Body of pancreas (tissue), 4 donors: ENCODE measurements around the gene RAB3B.

Source experiments
- POLR2A ChIP-seq, 3 donors: fragments of 450-650 bp; IDR thresholded peaks; one replicate each; pipeline ENCODE4 v1.6.1; 2016; ENCODE audit warnings: antibody characterized with exemption in 3 of 3, mild to moderate bottlenecking in 2 of 3
- TF ChIP-seq, protein P1 (sequence below), 7 experiments: fragments of 450-650 bp in 4 of 7; fragments of 200-600 bp in 3 of 7; sonication (generic) in 3 of 7; IDR thresholded peaks; one replicate each; pipeline ENCODE4 v1.5.1; 2016 to 2019; ENCODE audit warnings: antibody characterized with exemption in 7 of 7

DNA sequence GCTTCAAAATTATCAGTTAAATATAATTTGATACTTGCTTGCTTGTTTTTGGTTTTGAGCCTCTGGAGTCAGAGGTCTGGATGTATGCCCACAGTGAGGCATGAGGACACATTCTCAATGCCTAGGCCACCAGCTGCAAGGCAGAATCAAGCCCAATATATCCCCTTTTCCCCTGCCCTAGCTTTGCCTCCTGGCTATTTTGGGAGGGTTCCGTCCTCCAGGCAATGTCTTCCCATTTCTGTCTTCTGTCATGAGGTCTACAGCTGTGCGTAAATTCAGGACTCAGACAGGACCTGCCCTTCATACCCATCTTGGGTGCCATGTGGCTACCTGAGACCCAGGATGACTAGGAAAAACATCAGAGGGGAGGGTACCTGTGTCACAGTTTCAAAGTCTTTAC is 131.2 kb downstream of the RAB3B start:
- TF ChIP-seq, protein P1, sequence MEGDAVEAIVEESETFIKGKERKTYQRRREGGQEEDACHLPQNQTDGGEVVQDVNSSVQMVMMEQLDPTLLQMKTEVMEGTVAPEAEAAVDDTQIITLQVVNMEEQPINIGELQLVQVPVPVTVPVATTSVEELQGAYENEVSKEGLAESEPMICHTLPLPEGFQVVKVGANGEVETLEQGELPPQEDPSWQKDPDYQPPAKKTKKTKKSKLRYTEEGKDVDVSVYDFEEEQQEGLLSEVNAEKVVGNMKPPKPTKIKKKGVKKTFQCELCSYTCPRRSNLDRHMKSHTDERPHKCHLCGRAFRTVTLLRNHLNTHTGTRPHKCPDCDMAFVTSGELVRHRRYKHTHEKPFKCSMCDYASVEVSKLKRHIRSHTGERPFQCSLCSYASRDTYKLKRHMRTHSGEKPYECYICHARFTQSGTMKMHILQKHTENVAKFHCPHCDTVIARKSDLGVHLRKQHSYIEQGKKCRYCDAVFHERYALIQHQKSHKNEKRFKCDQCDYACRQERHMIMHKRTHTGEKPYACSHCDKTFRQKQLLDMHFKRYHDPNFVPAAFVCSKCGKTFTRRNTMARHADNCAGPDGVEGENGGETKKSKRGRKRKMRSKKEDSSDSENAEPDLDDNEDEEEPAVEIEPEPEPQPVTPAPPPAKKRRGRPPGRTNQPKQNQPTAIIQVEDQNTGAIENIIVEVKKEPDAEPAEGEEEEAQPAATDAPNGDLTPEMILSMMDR (IDR thresholded peaks at IDR 0.05) = no peak
- TF ChIP-seq POLR2A (IDR thresholded peaks at IDR 0.05) = no peak
